A549 treated with Mapracorat at 1 μM for 4 hours (cell line): ENCODE results near the gene C2orf72. TPM values are rescaled to one million over a fixed set of nuclear protein-coding genes. Genes with fewer than 3 reads are reported as not detected.

Experiments
- total RNA-seq: library from RNA; stranded (reverse); fragments of 200-300 nt; extraction: Qiagen RNA extraction; gene quantifications from 5 replicates; pipeline ENCODE4 v1.2.3, GENCODE V29; 2022

Gene C2orf72
- 4.8 to 7.5 TPM (median 6.2 TPM) in 5 replicates for total RNA-seq

GRCh38 chr2:231037202-231037730 lies at the start of gene C2orf72:
Gene C2orf72, plus strand, starts transcription at chr2:231037523. Its CDS starts 43 bp downstream, at chr2:231037566.

GRCh38 chr2:230995821-230996220 lies 41.5 kb upstream of the C2orf72 start, which contains the start of gene SPATA3:
Gene SPATA3, plus strand, starts transcription at chr2:230996121. Its CDS starts 113 bp downstream, at chr2:230996234.

DNA sequence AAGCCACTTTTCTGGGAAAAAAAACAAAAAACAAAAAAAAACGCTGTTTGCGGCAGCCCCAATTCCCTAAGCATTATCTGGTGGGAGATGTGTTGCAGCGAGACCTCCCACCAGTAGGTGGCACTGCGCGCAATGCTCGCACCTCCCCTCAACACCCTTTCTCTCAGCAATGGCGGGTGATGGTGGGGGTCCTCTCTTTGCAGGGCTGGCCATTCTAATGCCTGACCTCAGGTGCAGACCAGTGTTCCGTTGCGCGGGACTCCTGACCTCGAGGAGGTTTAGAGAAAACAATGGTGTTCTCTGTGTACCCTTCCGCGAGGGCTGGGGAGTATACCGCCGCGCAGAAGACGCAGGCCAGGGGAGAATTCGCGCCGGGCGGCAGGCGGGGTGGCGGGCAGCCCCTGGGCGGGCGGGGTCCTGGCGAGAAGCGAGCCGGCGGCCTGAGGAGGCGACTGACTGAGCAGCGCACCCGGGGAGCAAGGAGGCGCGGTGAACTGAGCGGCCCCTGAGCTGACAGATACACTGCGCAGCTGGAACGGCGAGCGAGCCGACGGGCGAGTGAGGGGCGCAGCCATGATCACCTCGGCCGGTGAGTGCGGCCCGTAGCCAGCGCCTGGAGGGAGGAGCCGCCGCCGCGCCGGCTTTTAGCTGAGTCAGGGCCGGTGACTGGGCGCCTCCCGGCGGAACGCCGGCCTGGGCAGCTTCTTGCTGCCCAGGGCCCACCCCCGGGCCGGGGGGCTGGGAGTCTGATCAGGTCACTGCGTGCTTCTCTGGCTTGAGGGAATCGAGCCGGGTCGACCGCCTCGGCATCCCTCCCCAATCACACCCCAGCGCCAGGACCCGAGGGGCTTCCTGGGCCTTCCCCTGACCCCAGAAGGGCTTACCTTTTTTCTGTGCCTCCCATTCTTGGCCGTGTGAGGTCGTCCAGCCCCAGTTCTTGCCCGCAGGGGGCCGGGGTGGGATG lies 19.4 kb downstream of the C2orf72 start, which contains the start of gene PSMD1:
Gene PSMD1, plus strand, starts transcription at position 415 of the 964 bp plus-strand sequence. Its CDS starts 159 bp downstream, at position 574.

Other genes with a start within 250 kb of the C2orf72 start
- 67.3 to 82.5 TPM (median 75.6 TPM) in 5 replicates for gene ITM2C, start 172.6 kb upstream of the C2orf72 start, total RNA-seq
- 0.04 TPM in 1 of 5 replicates, not detected in the others for gene GPR55, start 112.3 kb upstream of the C2orf72 start, total RNA-seq
- not detected in 5 replicates for gene SPATA3, start 41.4 kb upstream of the C2orf72 start, total RNA-seq
- gene PSMD1, start 19.3 kb downstream of the C2orf72 start, total RNA-seq: 107 to 114 TPM (median 112 TPM) in 5 replicates
- 0.09 TPM in 1 of 5 replicates, not detected in the others for gene HTR2B, start 87.5 kb downstream of the C2orf72 start, total RNA-seq
- 13.8 to 16.1 TPM (median 14.5 TPM) in 5 replicates for gene ARMC9, start 161.1 kb downstream of the C2orf72 start, total RNA-seq